Measurements from ENCODE around the gene TRAF2.

Gene TRAF2

DNA sequence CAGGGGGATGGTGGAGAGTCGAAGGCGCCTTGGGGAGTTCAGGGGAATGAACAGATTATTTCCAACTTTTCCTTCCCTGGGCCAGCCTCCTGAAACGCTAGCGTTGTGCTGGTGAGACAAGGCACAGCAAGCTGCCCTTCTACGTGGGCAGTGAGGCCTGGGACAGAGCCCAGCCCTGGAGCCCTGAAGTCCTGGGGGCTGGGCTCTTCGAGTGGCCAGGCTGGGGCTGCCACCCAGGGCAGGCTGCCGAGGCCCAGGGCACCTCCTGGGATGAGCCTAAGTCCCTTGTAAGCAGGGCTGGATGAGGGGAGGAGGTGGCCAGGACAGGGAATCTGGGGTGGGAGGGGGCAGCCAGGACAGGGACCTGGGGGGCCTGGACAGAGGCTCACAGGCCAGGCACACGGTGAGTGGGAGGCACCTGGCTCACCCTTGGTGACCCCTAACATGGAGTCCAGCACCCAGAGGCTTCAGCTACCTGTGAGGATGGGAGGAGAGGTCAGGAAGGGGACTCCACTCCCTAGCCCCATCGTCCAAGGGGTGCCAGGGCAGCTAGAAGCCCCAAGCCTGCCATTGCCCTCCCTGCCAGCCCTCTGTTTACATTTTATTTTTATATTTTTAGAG, 64.5 kb downstream of the TRAF2 start:
- no peak for TF ChIP-seq Cebpa-rat (IDR thresholded peaks at IDR 0.05)
- Histone ChIP-seq H3K4me3 (peak overlapping the region; percentile 59 to 76 (median 66)), H3K9me3 (replicated peaks in 1 of 11) (no peaks in the 10 kb centered on the region), H3K36me3 (no peaks in the 10 kb centered on the region), H3K4me1 (peaks cover 14 to 40% (median 31%) of the 10 kb centered on the region in 10 experiments), H3K4me2 (peak overlapping the region; percentile 82 to 99 (median 94)), H3K27ac (peak overlapping the region; percentile 63 to 76 (median 70)), H3K27me3 (no peaks in the 10 kb centered on the region), H3K9ac (peak overlapping the region; percentile 64 to 81 (median 76)), H4K20me1 (no peaks in the 10 kb centered on the region; a peak in 1 of 22 replicates)

DNA sequence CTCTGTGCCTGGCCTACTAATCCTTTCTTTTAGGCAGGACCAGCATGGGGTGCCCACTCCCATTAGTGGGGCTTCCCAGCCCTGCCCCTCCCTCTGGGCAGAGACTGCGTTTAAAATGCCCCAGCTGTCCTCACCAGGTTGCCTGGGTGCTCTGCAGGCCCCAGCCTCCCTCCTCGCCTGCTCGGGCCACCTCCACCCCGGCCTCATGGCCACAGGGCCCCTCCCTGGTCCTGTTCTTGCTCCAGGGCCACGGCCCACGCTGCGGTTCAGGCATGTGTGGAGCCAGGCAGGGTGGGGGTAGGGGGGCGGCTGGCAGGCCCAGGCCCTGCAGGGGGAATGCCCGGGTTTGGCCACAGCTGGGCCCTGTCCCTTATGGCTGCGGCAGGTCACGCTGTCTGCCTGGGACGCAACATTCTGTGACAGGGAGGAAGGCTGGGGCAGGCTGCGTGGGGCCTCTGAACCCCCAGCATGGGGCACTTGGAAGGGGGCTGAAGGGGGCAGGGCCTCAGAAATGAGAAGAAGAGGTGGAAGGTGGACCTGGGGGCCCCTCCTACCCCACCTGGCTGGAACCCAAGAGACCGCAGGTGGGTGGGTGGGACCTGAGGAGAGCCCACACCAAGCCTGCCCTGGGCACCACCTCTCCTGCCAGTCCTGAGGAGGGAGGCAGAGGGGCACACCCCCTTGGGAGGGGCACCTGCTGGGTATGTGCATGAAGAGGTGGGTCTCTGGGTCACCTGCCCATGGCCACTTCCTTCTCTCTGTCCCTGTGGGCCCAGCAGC, 65.4 kb downstream of the TRAF2 start, which contains the start of gene LCN12:
TSS of gene LCN12 (plus strand) at position 733 of the 780 bp plus-strand sequence. CDS start 55 bp downstream, outside the sequence.
- H3K9me3 ChIP-seq (replicated peaks in 1 of 11): peaks cover 0 to 4% (median 0%) of the 10 kb centered on the region in 11 experiments; a peak in 1 of 22 replicates
- no peak within 1 kb of the TSS for H3K9ac ChIP-seq
- no peak within 1 kb of the TSS for H3K27ac ChIP-seq
- no peak within 1 kb of the TSS for H3K4me3 ChIP-seq
- H3K36me3 ChIP-seq: no peaks in the 10 kb centered on the region
- no peaks in the 10 kb centered on the region; a peak in 1 of 22 replicates for H4K20me1 ChIP-seq
- TF ChIP-seq Cebpa-rat (IDR thresholded peaks at IDR 0.05): no peak
- no peak within 1 kb of the TSS for H3K4me2 ChIP-seq
- H3K4me1 ChIP-seq: peaks cover 14 to 31% (median 28%) of the 10 kb centered on the region in 10 experiments
- H3K27me3 ChIP-seq: no peaks in the 10 kb centered on the region

DNA sequence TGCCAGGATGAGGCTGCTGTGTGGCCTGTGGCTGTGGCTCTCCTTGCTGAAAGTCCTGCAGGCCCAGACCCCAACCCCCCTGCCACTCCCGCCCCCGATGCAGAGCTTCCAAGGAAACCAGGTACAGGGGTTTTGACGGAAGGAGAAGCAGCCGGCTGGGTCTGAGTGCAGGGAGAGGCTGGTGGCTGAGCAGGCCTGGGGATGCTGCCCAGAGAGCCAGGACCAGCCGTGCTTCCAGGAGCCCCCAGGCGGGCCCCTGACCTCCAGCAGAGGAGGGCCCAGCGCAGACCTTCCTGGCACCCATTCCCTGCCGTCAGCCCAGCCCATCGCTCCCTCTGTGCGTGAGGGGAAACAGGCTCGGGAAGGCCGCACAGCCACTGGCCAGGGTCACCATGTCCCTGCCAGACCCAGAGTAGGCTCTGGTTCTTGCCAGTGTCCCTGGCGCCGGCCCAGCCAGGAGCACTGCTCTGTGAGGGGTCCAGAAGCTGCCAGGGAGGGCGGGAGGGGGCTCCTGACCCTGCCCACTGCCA, 66.1 kb downstream of the TRAF2 start:
- H3K27me3 ChIP-seq: no peaks in the 10 kb centered on the region
- no peak overlapping the region for H3K9ac ChIP-seq
- H3K4me1 ChIP-seq: peaks cover 14 to 27% (median 24%) of the 10 kb centered on the region in 10 experiments
- peaks cover 0 to 4% (median 0%) of the 10 kb centered on the region in 11 experiments; a peak in 1 of 22 replicates for H3K9me3 ChIP-seq (replicated peaks in 1 of 11)
- no peak overlapping the region for H3K4me3 ChIP-seq
- no peak for TF ChIP-seq Cebpa-rat (IDR thresholded peaks at IDR 0.05)
- no peaks in the 10 kb centered on the region; a peak in 1 of 22 replicates for H4K20me1 ChIP-seq
- no peak overlapping the region for H3K4me2 ChIP-seq
- H3K36me3 ChIP-seq: no peaks in the 10 kb centered on the region
- H3K27ac ChIP-seq: no peak overlapping the region

DNA sequence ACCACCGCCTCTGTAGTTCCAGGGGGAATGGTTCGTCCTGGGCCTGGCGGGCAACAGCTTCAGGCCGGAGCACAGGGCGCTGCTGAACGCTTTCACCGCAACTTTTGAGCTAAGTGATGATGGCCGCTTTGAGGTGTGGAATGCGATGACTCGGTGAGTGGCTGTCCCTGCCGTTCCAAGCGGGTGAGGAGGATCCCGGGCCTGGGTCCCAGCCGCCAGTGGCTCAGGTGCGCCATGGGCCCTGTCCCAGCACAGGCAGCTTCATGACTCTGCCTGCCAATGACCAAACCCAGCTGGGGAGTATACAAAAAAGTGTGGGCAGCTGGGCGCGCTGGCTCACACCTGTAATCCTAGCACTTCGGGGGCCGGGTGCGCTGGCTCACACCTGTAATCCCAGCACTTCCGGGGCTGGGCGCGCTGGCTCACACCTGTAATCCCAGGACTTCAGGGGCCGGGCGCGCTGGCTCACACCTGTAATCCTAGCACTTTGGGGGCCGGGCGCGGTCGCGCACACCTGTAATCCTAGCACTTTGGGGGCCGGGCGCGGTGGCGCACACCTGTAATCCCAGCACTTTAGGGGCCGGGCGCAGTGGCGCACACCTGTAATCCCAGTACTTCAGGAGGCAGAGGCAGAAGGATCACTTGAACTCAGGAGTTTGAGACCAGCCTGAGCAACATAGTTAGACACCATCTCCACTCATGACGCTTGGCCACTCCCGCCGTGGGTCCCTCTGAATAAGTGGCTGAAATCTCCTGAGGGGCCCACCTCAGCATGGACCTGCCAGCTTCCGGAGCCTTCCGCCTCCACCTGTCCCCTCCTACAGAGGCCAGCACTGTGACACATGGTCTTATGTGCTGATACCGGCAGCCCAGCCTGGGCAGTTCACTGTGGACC, 66.8 kb downstream of the TRAF2 start:
- Histone ChIP-seq H3K9ac (no peak overlapping the region), H3K36me3 (no peaks in the 10 kb centered on the region), H3K4me2 (no peak overlapping the region)

DNA sequence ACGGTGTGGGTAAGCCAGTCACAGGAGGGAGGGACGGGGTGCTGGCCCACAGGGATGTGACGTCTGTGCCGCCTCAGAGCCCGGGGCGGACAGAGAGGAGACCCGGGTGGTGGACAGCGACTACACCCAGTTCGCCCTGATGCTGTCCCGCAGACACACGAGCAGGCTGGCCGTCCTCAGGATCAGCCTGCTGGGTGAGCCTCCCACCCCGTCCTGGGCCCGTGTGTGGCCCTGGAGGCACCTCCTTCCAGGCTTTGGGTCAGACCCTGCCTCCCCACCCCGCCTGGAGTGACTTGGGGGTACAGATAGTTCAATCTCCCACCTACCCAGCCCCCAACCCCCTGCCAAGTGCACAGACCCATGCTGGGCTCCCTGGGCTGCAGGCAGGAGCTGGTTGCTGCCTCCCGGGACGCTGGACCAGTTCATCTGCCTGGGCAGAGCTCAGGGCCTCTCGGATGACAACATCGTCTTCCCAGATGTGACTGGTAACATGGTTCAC, 67.5 kb downstream of the TRAF2 start:
- Histone ChIP-seq H3K4me3 (no peak overlapping the region), H3K27ac (no peak overlapping the region)
- no peak for TF ChIP-seq Cebpa-rat (IDR thresholded peaks at IDR 0.05)

More for the DNA sequence above, 66.8 kb downstream of the TRAF2 start:
- TF ChIP-seq Cebpa-rat (IDR thresholded peaks at IDR 0.05): no peak
- H3K9me3 ChIP-seq (replicated peaks in 1 of 11): peaks cover 0 to 4% (median 0%) of the 10 kb centered on the region in 11 experiments; a peak in 1 of 22 replicates
- no peaks in the 10 kb centered on the region; a peak in 1 of 22 replicates for H4K20me1 ChIP-seq
- H3K4me3 ChIP-seq: no peak overlapping the region
- H3K27me3 ChIP-seq: no peaks in the 10 kb centered on the region
- no peak overlapping the region for H3K27ac ChIP-seq
- peaks cover 13 to 19% (median 17%) of the 10 kb centered on the region in 10 experiments for H3K4me1 ChIP-seq

DNA sequence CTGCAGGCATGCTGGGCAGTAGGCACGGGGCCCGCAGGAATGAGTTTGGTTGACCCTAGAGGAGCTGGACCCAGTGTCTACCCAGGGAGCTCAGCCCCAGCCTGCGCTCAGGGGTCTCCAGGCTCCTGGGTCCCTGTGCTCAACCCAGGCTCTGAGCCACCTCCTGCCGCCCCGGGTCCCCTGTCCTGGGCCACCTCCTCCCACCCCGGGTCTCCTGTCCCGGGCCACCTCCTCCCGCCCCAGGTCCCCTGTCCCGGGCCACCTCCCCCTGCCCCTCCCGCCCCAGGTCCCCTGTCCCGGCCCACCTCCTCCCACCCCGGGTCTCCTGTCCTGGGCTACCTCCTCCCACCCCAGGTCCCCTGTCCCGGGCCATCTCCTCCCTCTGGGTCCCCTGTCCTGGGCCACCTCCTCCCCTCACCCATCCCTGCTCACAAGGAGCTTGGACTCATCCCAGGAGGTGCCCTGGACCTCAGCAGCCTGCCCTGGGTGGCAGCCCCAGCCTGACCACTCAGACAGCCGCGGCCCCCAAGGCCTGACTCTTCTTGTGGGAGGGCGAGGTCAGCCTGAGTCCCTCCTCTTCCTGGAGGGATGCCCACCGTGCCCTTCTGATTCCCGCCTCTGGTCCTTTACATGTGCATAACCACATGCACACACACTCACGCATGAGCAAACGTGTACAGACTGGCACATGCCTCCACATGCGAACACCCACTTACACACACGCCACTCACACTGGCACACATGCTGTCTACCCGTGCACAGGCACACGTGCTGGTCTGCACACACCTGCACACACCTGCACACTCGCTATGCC, 68.2 kb downstream of the TRAF2 start:
- no peaks in the 10 kb centered on the region for H3K27me3 ChIP-seq
- no peaks in the 10 kb centered on the region; a peak in 1 of 22 replicates for H4K20me1 ChIP-seq
- H3K36me3 ChIP-seq: no peaks in the 10 kb centered on the region
- H3K4me1 ChIP-seq: peaks cover 5 to 13% (median 8%) of the 10 kb centered on the region in 10 experiments; a peak in 19 of 20 replicates
- H3K9me3 ChIP-seq (replicated peaks in 1 of 11): peaks cover 0 to 4% (median 0%) of the 10 kb centered on the region in 11 experiments; a peak in 1 of 22 replicates
- H3K4me3 ChIP-seq: no peak overlapping the region
- H3K9ac ChIP-seq: no peak overlapping the region
- H3K27ac ChIP-seq: no peak overlapping the region
- TF ChIP-seq Cebpa-rat (IDR thresholded peaks at IDR 0.05): no peak
- H3K4me2 ChIP-seq: no peak overlapping the region

More for the DNA sequence above, 67.5 kb downstream of the TRAF2 start:
- Histone ChIP-seq H3K36me3 (no peaks in the 10 kb centered on the region), H4K20me1 (no peaks in the 10 kb centered on the region; a peak in 1 of 22 replicates), H3K9me3 (replicated peaks in 1 of 11) (peaks cover 0 to 4% (median 0%) of the 10 kb centered on the region in 11 experiments; a peak in 1 of 22 replicates), H3K9ac (no peak overlapping the region), H3K4me1 (peaks cover 9 to 14% (median 12%) of the 10 kb centered on the region in 10 experiments), H3K27me3 (no peaks in the 10 kb centered on the region), H3K4me2 (no peak overlapping the region)

DNA sequence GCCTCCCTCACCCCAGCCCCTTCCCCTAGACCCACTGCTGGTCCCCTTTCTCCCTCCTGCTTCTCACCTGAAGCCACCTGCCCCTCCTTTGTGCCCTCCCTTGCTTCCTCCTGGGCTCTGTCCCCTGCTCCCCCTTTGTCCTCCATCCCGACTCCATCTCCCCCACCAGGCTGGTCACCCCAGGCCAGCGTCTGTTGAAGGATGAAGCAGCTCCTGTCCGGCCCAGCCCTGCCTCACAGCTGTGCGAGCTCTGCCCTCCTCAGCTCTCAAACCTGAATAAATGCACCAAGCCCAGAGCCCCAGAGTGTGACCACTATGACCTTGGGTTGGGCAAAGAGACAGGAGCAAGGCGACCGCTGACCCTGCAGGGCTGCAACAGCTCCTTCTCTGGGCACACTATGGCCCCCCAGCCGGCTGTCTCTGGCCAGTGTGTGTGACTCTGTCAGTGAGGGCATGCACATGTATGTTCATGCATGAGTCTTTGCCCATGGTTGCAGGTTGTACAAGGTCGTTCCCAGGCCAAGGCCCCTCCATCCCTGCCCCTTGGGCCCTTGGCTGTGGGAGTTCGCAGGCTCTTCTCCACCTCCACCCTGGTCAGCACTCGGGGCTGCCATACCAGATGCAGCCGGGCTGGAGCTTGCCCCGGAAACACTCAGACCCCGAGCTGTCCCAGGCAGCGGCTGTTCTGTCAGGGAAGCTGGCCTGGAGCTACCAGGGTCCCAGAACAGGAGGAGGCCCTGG, 69.1 kb downstream of the TRAF2 start:
- Histone ChIP-seq H3K4me1 (peaks cover 3 to 16% (median 9%) of the 10 kb centered on the region in 10 experiments; a peak in 19 of 20 replicates), H3K9me3 (replicated peaks in 1 of 11) (peaks cover 0 to 4% (median 0%) of the 10 kb centered on the region in 11 experiments; a peak in 1 of 22 replicates), H3K36me3 (no peaks in the 10 kb centered on the region), H3K4me2 (no peak overlapping the region), H3K9ac (no peak overlapping the region), H3K27ac (no peak overlapping the region), H3K4me3 (no peak overlapping the region), H4K20me1 (no peaks in the 10 kb centered on the region; a peak in 1 of 22 replicates), H3K27me3 (no peaks in the 10 kb centered on the region)
- no peak for TF ChIP-seq Cebpa-rat (IDR thresholded peaks at IDR 0.05)
